Measurements from ENCODE around the gene TENT4A.

DNA sequence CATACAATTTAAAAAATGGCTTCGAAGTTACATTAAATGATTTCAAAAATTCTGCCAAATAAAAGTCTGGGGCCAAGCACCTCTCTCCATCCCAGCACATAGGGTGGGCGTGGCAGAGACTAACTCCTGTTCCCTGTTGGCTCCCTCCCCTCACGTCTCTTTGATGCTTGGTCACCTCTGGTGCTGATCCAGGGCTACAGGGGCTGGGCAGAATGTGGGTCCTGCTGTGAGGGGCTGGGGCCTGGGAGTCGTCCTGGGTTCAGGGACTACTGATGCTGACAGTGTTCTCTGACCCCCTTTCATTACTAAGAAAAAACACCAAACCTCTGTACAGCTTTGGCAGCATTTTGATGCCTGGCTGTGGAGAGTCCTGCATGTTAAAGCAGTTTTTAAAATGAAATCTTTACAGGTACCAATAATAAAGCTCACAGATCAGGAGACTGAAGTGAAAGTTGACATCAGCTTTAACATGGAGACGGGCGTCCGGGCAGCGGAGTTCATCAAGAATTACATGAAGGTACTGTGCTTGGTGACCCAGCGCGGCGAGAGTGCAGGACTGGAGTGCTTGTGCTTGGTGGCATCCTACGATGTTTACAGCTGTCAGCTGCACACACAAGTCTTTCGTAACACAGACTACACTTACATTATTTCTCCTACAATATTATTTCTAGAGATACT lies 29.0 kb downstream of the TENT4A start:
- TF ChIP-seq, protein P1, sequence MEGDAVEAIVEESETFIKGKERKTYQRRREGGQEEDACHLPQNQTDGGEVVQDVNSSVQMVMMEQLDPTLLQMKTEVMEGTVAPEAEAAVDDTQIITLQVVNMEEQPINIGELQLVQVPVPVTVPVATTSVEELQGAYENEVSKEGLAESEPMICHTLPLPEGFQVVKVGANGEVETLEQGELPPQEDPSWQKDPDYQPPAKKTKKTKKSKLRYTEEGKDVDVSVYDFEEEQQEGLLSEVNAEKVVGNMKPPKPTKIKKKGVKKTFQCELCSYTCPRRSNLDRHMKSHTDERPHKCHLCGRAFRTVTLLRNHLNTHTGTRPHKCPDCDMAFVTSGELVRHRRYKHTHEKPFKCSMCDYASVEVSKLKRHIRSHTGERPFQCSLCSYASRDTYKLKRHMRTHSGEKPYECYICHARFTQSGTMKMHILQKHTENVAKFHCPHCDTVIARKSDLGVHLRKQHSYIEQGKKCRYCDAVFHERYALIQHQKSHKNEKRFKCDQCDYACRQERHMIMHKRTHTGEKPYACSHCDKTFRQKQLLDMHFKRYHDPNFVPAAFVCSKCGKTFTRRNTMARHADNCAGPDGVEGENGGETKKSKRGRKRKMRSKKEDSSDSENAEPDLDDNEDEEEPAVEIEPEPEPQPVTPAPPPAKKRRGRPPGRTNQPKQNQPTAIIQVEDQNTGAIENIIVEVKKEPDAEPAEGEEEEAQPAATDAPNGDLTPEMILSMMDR (IDR thresholded peaks at IDR 0.05) = no peak
- TF ChIP-seq POLR2AphosphoS5 (IDR thresholded peaks at IDR 0.05) = no peak

All from stomach (tissue), 4 donors.